ENCODE data around the gene TMEM132D.

DNA sequence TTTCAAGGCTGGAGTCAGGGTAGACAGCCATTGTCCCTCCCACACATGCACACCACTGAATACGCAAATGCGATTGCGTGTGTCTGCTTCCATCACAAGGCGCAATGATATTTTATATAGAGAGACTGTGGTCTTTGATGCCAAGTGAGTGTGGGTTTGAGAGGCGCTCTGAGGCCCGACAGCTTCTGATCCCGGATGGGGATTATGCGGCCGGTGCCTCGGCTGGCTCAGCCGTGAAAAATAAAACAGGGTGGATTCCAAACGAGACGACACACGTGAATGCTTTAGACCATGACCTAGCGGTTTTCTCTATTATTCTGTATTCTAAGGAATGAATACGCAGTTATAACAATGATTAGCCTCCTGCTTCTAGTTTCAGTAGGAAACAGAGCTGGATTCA, 72.5 kb downstream of the TMEM132D start:
- TF ChIP-seq POLR2A (IDR thresholded peaks at IDR 0.05; ENCODE audit: low read length) (no peak), GATA1 (IDR thresholded peaks at IDR 0.05; ENCODE audit: low read depth, low read length) (no peak)

Measured in erythroblast (primary cell).